Measurements from ENCODE around the gene DSC1.

Gene DSC1

GRCh38 chr18:31102025-31102684 is 60.5 kb downstream of the DSC1 start, which contains the start of gene DSC2:
Gene DSC2, minus strand, starts transcription at chr18:31102421. Its CDS starts 450 bp downstream, at chr18:31101971.
- no peak for DNase-seq

- peak; percentile 12 for DNase-seq
These were observed 61.3 kb downstream of the DSC1 start for GRCh38 chr18:31101183-31102024.

- DNase-seq: no peak
These were observed 62.0 kb downstream of the DSC1 start for GRCh38 chr18:31100436-31101182.

- no peak for DNase-seq
These were observed 63.0 kb downstream of the DSC1 start for GRCh38 chr18:31099450-31100230.

GRCh38 chr18:31098878-31099277 is 63.8 kb downstream of the DSC1 start:
- DNase-seq: no peak

GRCh38 chr18:31097666-31098065 is 65.0 kb downstream of the DSC1 start:
- no peak for DNase-seq

GRCh38 chr18:31093880-31094279 is 68.8 kb downstream of the DSC1 start:
- no peak for DNase-seq

- no peak for DNase-seq
These were observed 69.4 kb downstream of the DSC1 start for GRCh38 chr18:31093294-31093693.

DNA sequence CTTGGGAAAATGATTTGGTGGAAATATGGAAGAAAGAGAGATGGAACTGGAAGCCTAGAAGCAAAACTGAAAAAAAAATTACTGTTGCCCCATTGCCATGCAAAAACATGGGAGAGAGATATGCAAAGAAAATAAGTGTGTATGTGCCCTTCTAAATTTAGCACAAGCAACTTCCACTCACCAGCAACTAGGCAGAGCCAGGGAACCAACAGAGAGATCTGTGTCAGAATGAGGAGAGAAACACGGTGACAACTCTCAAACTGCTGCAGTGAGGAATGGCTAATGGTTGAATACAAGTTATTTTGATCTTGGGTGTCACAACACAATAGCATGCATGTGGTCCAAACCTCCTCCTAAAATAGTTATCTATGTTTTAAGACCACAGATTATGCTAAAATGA is 71.3 kb downstream of the DSC1 start:
- DNase-seq: no peak

DNA sequence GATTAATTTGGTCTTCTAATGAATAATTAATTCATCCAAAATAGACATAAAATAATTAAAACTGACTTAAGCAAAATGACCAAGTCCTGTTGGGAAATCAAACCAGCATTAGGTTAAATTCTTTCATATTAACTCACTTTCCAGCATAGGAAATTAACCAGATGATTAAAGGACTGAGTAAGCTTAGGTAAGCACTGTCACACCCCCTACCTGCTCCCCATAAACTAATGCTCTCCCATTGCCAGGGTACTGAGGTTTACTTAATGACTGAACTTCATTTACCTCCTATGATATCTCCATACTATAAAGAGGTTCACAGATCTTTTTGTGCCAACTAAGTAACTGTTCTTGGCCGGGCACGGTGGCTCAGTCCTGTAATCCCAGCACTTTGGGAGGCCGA is 74.1 kb downstream of the DSC1 start:
- DNase-seq: no peak

- DNase-seq: no peak
These were observed 82.7 kb downstream of the DSC1 start for GRCh38 chr18:31079973-31080372.
